ENCODE data around the gene GPD1. TPM values are rescaled to one million over a fixed set of nuclear protein-coding genes. Genes with fewer than 3 reads are reported as not detected.

GPD1 gene
- total and polyA plus RNA-seq, 9 of the 15 experiments (the other 6 are each of a cell fraction or from before 2014, with no cell fraction given), result 0.13 to 1.00 (median 0.55) TPM

GRCh38 chr12:50112456-50113218 lies 8.8 kb downstream of the GPD1 start (continued):
- no peak for TF ChIP-seq NR0B1 (IDR thresholded peaks at IDR 0.05; ENCODE audit: partially characterized antibody)
- TF ChIP-seq GTF3C2 (IDR thresholded peaks at IDR 0.05; ENCODE audit: borderline replicate concordance, extremely low read depth, insufficient read length), result no peak
- TF ChIP-seq E2F3 (CRISPR knock-in tag; IDR thresholded peaks at IDR 0.05), result no peak
- no peak for TF ChIP-seq NCOA6 (IDR thresholded peaks at IDR 0.05)
- TF ChIP-seq BRD4 (IDR thresholded peaks at IDR 0.05), result no peak
- TF ChIP-seq HDAC3 (IDR thresholded peaks at IDR 0.05; ENCODE audit: borderline replicate concordance, partially characterized antibody), result no peak
- TF ChIP-seq NUFIP1 (IDR thresholded peaks at IDR 0.05; ENCODE audit: partially characterized antibody), result no peak
- TF ChIP-seq MED1 (CRISPR knock-in tag; IDR thresholded peaks at IDR 0.05; ENCODE audit: borderline replicate concordance), result no peak
- no peak for TF ChIP-seq ZBTB26 (CRISPR knock-in tag; IDR thresholded peaks at IDR 0.05)
- TF ChIP-seq ZNF12 (CRISPR knock-in tag; IDR thresholded peaks at IDR 0.05), result no peak
- no peak for TF ChIP-seq THAP7 (CRISPR knock-in tag; IDR thresholded peaks at IDR 0.05)
- TF ChIP-seq NR2F6 (CRISPR knock-in tag; IDR thresholded peaks at IDR 0.05), result no peak
- no peak for TF ChIP-seq ZNF77 (CRISPR knock-in tag; IDR thresholded peaks at IDR 0.05)
- no peak for TF ChIP-seq ID3 (CRISPR knock-in tag; IDR thresholded peaks at IDR 0.05)
- TF ChIP-seq ID3 (tag; IDR thresholded peaks at IDR 0.05), result no peak
- no peak for TF ChIP-seq OTX1 (CRISPR knock-in tag; IDR thresholded peaks at IDR 0.05)
- TF ChIP-seq SIX5 (IDR thresholded peaks at IDR 0.05; ENCODE audit: borderline replicate concordance in 1 of 2, insufficient read depth in 1 of 2, low read depth in 1 of 2, low read length in 2 of 2), result no peak
- no peak for TF ChIP-seq ZNF561 (CRISPR knock-in tag; conservative IDR thresholded peaks at IDR 0.05)
- no peak for TF ChIP-seq CHD2 (IDR thresholded peaks at IDR 0.05; ENCODE audit: low read depth, low read length)
- no peak for TF ChIP-seq HINFP (tag; conservative IDR thresholded peaks at IDR 0.05; ENCODE audit: low read depth)
